ENCODE results near the gene ACADM. TPM values are rescaled to one million over a fixed set of nuclear protein-coding genes. Genes with fewer than 3 reads are reported as not detected.
A peak's percentile ranks its signal among the peaks of the same experiment; 100 is the strongest.
"Not testable (repeated sequence)": the region's sequence is repeated elsewhere in the genome, so short reads cannot be mapped to it uniquely, and the experiment has no call there.

ACADM gene
- 16.3 and 17.9 TPM in 2 replicates for polyA plus RNA-seq (2013)

- peak; percentile 73 to 79 for DNase-seq
- H3K4me3 ChIP-seq (ENCODE audit: low read depth, low read length): peak within 1 kb of the TSS; percentile 95
- peak within 1 kb of the TSS; percentile 71 for H3K4me2 ChIP-seq (ENCODE audit: low read length)
- peak within 1 kb of the TSS; percentile 50 for H2BK12ac ChIP-seq (ENCODE audit: low read length)
- H3K14ac ChIP-seq (ENCODE audit: low read length): peak within 1 kb of the TSS; percentile 97
- H3K27ac ChIP-seq (ENCODE audit: low read depth, low read length): peak within 1 kb of the TSS; percentile 95
- H3K79me1 ChIP-seq (ENCODE audit: low read length): peaks cover 10% of the 10 kb centered on the region
- peak within 1 kb of the TSS; percentile 99 for H3K18ac ChIP-seq (ENCODE audit: low read length)
- peak within 1 kb of the TSS; percentile 99 for H3K4ac ChIP-seq (ENCODE audit: low read depth, low read length)
- peak within 1 kb of the TSS; percentile 93 for H2BK5ac ChIP-seq (ENCODE audit: low read depth, low read length, poor library complexity)
- H3K79me2 ChIP-seq (ENCODE audit: control insufficient read depth, insufficient read depth, low read length, poor library complexity): peaks cover 5% of the 10 kb centered on the region
- peak within 1 kb of the TSS; percentile 93 for H4K91ac ChIP-seq (ENCODE audit: low read depth, low read length)
- no CpG with 5 or more reads among the region's 48 CpGs for WGBS (ENCODE audit: extremely low coverage, insufficient coverage, insufficient read length)
- H4K12ac ChIP-seq (ENCODE audit: low read depth, low read length): peak within 1 kb of the TSS; percentile 99
- peak within 1 kb of the TSS; percentile 98 for H4K8ac ChIP-seq (ENCODE audit: low read depth, low read length)
- H2AFZ ChIP-seq (ENCODE audit: insufficient read depth, low read length, poor library complexity): peak within 1 kb of the TSS; percentile 100
- H3K23ac ChIP-seq (ENCODE audit: low read length): no peak within 1 kb of the TSS
- H2AK5ac ChIP-seq (ENCODE audit: low read length): no peak within 1 kb of the TSS
- H3K9ac ChIP-seq (ENCODE audit: low read length): peak within 1 kb of the TSS; percentile 96
- H3K4me1 ChIP-seq (ENCODE audit: control insufficient read depth in 1 of 2, insufficient read depth in 2 of 2, low read length in 2 of 2): peaks cover 0 to 3% of the 10 kb centered on the region in 2 experiments
- H2BK120ac ChIP-seq (ENCODE audit: insufficient read depth, low read length, poor library complexity): peak within 1 kb of the TSS; percentile 94
- H3K9me3 ChIP-seq (ENCODE audit: insufficient read depth, low read depth, low read length): no peaks in the 10 kb centered on the region
- no peaks in the 10 kb centered on the region for H3K27me3 ChIP-seq (ENCODE audit: insufficient read depth, low read length)
- H3K36me3 ChIP-seq (ENCODE audit: control insufficient read depth in 1 of 2, insufficient read depth in 2 of 2, low read length in 2 of 2): no peaks in the 10 kb centered on the region
Measured at GRCh38 chr1:75724472-75725022, at the start of gene ACADM. Gene ACADM, plus strand, starts transcription at chr1:75724709. Its CDS starts 79 bp downstream, at chr1:75724788.

DNA sequence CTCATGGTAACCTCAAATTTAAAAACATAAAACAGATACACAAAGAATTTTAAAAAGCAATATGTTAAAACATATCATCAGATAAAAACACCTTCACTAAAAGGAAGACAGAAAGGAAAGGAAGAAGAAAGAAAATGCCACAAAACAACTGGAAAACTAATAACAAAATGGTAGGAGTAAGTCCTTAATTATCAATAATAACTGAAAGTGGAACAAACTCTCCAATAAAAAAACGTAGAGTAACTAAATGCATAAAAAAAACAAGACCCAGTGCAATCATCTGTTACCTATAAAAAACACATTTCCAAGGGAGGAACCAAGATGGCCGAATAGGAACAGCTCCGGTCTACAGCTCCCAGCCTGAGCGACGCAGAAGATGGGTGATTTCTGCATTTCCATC, 47.1 kb upstream of the ACADM start:
- WGBS (ENCODE audit: extremely low coverage, insufficient coverage, insufficient read length): no CpG with 5 or more reads among the region's 5 CpGs
- Histone ChIP-seq H3K27me3 (ENCODE audit: insufficient read depth, low read length) (no peaks in the 10 kb centered on the region), H3K79me2 (ENCODE audit: control insufficient read depth, insufficient read depth, low read length, poor library complexity) (peaks cover 2% of the 10 kb centered on the region)

GRCh38 chr1:75677964-75678363, 46.5 kb upstream of the ACADM start:
- not testable (repeated sequence) for H2BK120ac ChIP-seq (ENCODE audit: insufficient read depth, low read length, poor library complexity); H3K9me3 ChIP-seq (ENCODE audit: insufficient read depth, low read depth, low read length); H3K18ac ChIP-seq (ENCODE audit: low read length); H2BK12ac ChIP-seq (ENCODE audit: low read length); H3K79me1 ChIP-seq (ENCODE audit: low read length); H3K23ac ChIP-seq (ENCODE audit: low read length); H3K4me2 ChIP-seq (ENCODE audit: low read length); DNase-seq; H3K4me1 ChIP-seq (ENCODE audit: control insufficient read depth in 1 of 2, insufficient read depth in 2 of 2, low read length in 2 of 2); H4K12ac ChIP-seq (ENCODE audit: low read depth, low read length); H3K4me3 ChIP-seq (ENCODE audit: low read depth, low read length); H3K4ac ChIP-seq (ENCODE audit: low read depth, low read length); H3K79me2 ChIP-seq (ENCODE audit: control insufficient read depth, insufficient read depth, low read length, poor library complexity); H3K27ac ChIP-seq (ENCODE audit: low read depth, low read length); H2AFZ ChIP-seq (ENCODE audit: insufficient read depth, low read length, poor library complexity); H3K36me3 ChIP-seq (ENCODE audit: control insufficient read depth in 1 of 2, insufficient read depth in 2 of 2, low read length in 2 of 2); H2AK5ac ChIP-seq (ENCODE audit: low read length); H3K9ac ChIP-seq (ENCODE audit: low read length); H2BK5ac ChIP-seq (ENCODE audit: low read depth, low read length, poor library complexity); H4K8ac ChIP-seq (ENCODE audit: low read depth, low read length); H4K91ac ChIP-seq (ENCODE audit: low read depth, low read length); H3K14ac ChIP-seq (ENCODE audit: low read length); H3K27me3 ChIP-seq (ENCODE audit: insufficient read depth, low read length)
- WGBS (ENCODE audit: extremely low coverage, insufficient coverage, insufficient read length): no CpG with 5 or more reads among the region's 10 CpGs

More for the DNA sequence above, 47.1 kb upstream of the ACADM start:
- no peak for DNase-seq
- Histone ChIP-seq H2AK5ac (ENCODE audit: low read length) (no peak overlapping the region), H3K36me3 (ENCODE audit: control insufficient read depth in 1 of 2, insufficient read depth in 2 of 2, low read length in 2 of 2) (no peaks in the 10 kb centered on the region), H3K4me1 (ENCODE audit: control insufficient read depth in 1 of 2, insufficient read depth in 2 of 2, low read length in 2 of 2) (peaks cover 7 to 11% of the 10 kb centered on the region in 2 experiments), H3K9ac (ENCODE audit: low read length) (no peak overlapping the region), H3K79me1 (ENCODE audit: low read length) (peaks cover 10% of the 10 kb centered on the region), H4K12ac (ENCODE audit: low read depth, low read length) (no peak overlapping the region), H3K4me3 (ENCODE audit: low read depth, low read length) (no peak overlapping the region), H3K14ac (ENCODE audit: low read length) (no peak overlapping the region), H3K27ac (ENCODE audit: low read depth, low read length) (no peak overlapping the region), H3K4ac (ENCODE audit: low read depth, low read length) (no peak overlapping the region), H2BK5ac (ENCODE audit: low read depth, low read length, poor library complexity) (no peak overlapping the region), H2AFZ (ENCODE audit: insufficient read depth, low read length, poor library complexity) (no peak overlapping the region), H3K18ac (ENCODE audit: low read length) (no peak overlapping the region), H3K4me2 (ENCODE audit: low read length) (no peak overlapping the region), H3K9me3 (ENCODE audit: insufficient read depth, low read depth, low read length) (no peaks in the 10 kb centered on the region), H3K23ac (ENCODE audit: low read length) (no peak overlapping the region), H2BK120ac (ENCODE audit: insufficient read depth, low read length, poor library complexity) (no peak overlapping the region), H2BK12ac (ENCODE audit: low read length) (no peak overlapping the region), H4K8ac (ENCODE audit: low read depth, low read length) (no peak overlapping the region), H4K91ac (ENCODE audit: low read depth, low read length) (no peak overlapping the region)

- H3K9me3 ChIP-seq (ENCODE audit: insufficient read depth, low read depth, low read length): no peaks in the 10 kb centered on the region
- H3K4me1 ChIP-seq (ENCODE audit: control insufficient read depth in 1 of 2, insufficient read depth in 2 of 2, low read length in 2 of 2): no peaks in the 10 kb centered on the region
- H3K18ac ChIP-seq (ENCODE audit: low read length): no peak overlapping the region
- H3K27me3 ChIP-seq (ENCODE audit: insufficient read depth, low read length): no peaks in the 10 kb centered on the region
- no peaks in the 10 kb centered on the region for H3K79me2 ChIP-seq (ENCODE audit: control insufficient read depth, insufficient read depth, low read length, poor library complexity)
- H3K14ac ChIP-seq (ENCODE audit: low read length): no peak overlapping the region
- no peak overlapping the region for H3K4me2 ChIP-seq (ENCODE audit: low read length)
- no peak overlapping the region for H2AFZ ChIP-seq (ENCODE audit: insufficient read depth, low read length, poor library complexity)
- no peak overlapping the region for H2AK5ac ChIP-seq (ENCODE audit: low read length)
- H2BK5ac ChIP-seq (ENCODE audit: low read depth, low read length, poor library complexity): no peak overlapping the region
- H3K4me3 ChIP-seq (ENCODE audit: low read depth, low read length): no peak overlapping the region
- no peak overlapping the region for H2BK12ac ChIP-seq (ENCODE audit: low read length)
- H3K79me1 ChIP-seq (ENCODE audit: low read length): no peaks in the 10 kb centered on the region
- no peak overlapping the region for H4K8ac ChIP-seq (ENCODE audit: low read depth, low read length)
- H4K91ac ChIP-seq (ENCODE audit: low read depth, low read length): no peak overlapping the region
- H3K36me3 ChIP-seq (ENCODE audit: control insufficient read depth in 1 of 2, insufficient read depth in 2 of 2, low read length in 2 of 2): no peaks in the 10 kb centered on the region
- no peak overlapping the region for H3K27ac ChIP-seq (ENCODE audit: low read depth, low read length)
- H3K9ac ChIP-seq (ENCODE audit: low read length): no peak overlapping the region
- H2BK120ac ChIP-seq (ENCODE audit: insufficient read depth, low read length, poor library complexity): no peak overlapping the region
- H3K23ac ChIP-seq (ENCODE audit: low read length): no peak overlapping the region
- no peak overlapping the region for H4K12ac ChIP-seq (ENCODE audit: low read depth, low read length)
- no peak for DNase-seq
- no peak overlapping the region for H3K4ac ChIP-seq (ENCODE audit: low read depth, low read length)
Measured at GRCh38 chr1:75690547-75690946, 34.0 kb upstream of the ACADM start.

All from trophoblast cell (in vitro differentiated cells and primary cell).